Hepatocyte (in vitro differentiated cells): Measurements from ENCODE around the gene RAD51AP2.
"Not testable (repeated sequence)": the region's sequence is repeated elsewhere in the genome, so short reads cannot be mapped to it uniquely, and the experiment has no call there.

Experiments
- CTCF ChIP-seq: fragments of 200-600 bp; sonication (generic); IDR thresholded peaks from 2 replicates; pipeline ENCODE4 v1.5.1; 2016; ENCODE audit warnings: antibody characterized with exemption, mild to moderate bottlenecking; ENCODE audit not compliant: poor library complexity
- EZH2 ChIP-seq: fragments of 200-600 bp; sonication (generic); IDR thresholded peaks from 2 replicates; pipeline ENCODE4 v1.6.1; 2016; ENCODE audit warnings: antibody characterized with exemption, mild to moderate bottlenecking, borderline replicate concordance

- not testable (repeated sequence) for TF ChIP-seq CTCF, EZH2
Observed at GRCh38 chr2:17565726-17566125, 47.5 kb upstream of the RAD51AP2 start.
